GM18909 (cell line): ENCODE measurements around the gene SNAI3.

Experiments
- ATAC-seq: cut with Tn5 transposase; IDR thresholded peaks from one replicate; pipeline ENCODE4 v1.9.1; 2021; ENCODE audit warnings: mild to moderate bottlenecking; ENCODE audit not compliant: unreplicated experiment, poor library complexity

Gene SNAI3

GRCh38 chr16:88706229-88706964 is 20.1 kb upstream of the SNAI3 start, which contains the start of the genes CTU2 and RNF166:
TSS of gene CTU2 (plus strand) at chr16:88706503. CDS start at chr16:88706531, 28 bp downstream.
TSS of gene RNF166 (minus strand) at chr16:88706408. CDS start at chr16:88706325, 83 bp downstream.
- peak; percentile 66 for ATAC-seq

DNA sequence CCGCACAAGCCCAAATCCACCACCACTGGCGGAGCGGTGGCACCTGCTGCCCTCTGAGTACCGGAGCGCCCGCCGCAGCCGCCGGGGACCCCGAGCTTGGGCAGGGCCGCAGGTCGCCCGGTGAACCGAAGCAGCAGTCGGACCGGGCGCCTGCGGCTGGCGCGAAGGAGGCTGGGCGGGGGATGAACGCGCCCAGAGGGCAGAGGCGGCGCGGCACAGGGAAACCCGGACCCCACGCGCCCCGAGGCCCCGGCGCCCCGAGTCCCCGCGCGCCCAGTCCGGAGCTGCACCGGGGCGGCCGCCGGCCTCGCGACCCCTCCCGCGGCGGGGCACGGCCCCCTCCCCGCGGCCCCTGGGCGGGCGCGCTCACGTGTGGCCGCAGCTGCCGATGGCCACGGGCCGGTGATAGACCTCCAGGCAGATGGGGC is 19.5 kb upstream of the SNAI3 start:
- peak; percentile 25 for ATAC-seq

- no peak for ATAC-seq
These were observed 18.9 kb upstream of the SNAI3 start for GRCh38 chr16:88705076-88705684.

- ATAC-seq = no peak
These were observed 17.4 kb upstream of the SNAI3 start for GRCh38 chr16:88703486-88704309.

GRCh38 chr16:88702371-88703210 is 16.3 kb upstream of the SNAI3 start:
- ATAC-seq = no peak

DNA sequence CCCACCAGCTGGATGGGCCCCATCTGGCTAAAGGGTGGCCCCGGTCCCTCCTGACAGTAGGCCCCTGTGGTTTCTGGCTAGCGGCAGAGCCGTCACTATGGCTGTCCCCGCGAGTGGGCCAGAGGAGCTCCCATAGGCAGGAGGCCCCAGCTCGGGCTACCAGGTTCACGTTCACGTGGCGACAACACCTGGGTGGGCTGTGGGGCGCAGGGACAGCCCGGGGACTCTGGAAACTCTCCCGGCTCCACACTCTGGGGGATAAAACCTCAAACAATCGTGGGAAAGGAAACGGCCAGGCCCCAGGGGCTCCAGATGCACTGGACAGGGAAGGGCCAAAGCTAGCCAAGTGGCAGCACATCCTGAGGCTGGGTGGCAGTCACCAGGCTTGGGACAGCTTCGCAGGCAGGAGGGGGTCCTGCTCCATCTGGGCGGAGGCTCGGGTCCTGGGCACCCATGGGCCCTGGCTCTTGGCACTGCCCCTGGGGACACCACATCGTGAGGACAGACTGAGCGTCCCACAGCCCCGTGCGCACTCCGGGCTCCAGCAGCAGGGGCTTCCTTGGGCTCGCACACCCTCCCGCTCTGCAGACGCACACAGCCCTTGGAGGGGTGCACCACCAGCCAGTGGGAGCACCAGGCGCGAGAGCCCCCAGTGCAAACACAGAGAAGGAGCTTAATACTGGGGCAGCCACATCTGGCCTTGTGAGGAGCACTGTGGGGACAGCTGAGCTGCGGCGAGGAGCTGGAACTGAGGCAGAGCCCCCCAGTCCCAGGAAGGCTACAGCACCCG is 15.5 kb upstream of the SNAI3 start:
- no peak for ATAC-seq

GRCh38 chr16:88700636-88701482 is 14.6 kb upstream of the SNAI3 start:
- peak; percentile 67 for ATAC-seq

DNA sequence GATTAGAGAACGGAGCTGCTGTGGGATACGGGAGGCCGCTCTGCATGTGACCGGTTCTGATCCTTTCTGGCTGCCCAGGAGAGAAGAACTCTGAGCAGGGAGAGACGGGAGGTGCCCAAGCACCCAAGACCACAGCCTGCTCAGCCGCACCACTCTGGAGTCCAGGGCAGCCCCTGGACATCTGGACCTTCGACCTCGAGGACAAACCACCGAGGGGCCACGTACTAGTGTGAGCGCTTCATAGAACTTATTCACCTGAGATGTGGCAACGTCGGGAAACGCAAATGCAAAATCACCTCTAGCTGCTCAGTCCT is 14.0 kb upstream of the SNAI3 start:
- ATAC-seq = peak; percentile 1

- ATAC-seq = no peak
These were observed 12.9 kb upstream of the SNAI3 start for GRCh38 chr16:88699180-88699579.

- no peak for ATAC-seq
These were observed 12.3 kb upstream of the SNAI3 start for GRCh38 chr16:88698646-88699045.

GRCh38 chr16:88697831-88698615 is 11.7 kb upstream of the SNAI3 start:
- no peak for ATAC-seq

DNA sequence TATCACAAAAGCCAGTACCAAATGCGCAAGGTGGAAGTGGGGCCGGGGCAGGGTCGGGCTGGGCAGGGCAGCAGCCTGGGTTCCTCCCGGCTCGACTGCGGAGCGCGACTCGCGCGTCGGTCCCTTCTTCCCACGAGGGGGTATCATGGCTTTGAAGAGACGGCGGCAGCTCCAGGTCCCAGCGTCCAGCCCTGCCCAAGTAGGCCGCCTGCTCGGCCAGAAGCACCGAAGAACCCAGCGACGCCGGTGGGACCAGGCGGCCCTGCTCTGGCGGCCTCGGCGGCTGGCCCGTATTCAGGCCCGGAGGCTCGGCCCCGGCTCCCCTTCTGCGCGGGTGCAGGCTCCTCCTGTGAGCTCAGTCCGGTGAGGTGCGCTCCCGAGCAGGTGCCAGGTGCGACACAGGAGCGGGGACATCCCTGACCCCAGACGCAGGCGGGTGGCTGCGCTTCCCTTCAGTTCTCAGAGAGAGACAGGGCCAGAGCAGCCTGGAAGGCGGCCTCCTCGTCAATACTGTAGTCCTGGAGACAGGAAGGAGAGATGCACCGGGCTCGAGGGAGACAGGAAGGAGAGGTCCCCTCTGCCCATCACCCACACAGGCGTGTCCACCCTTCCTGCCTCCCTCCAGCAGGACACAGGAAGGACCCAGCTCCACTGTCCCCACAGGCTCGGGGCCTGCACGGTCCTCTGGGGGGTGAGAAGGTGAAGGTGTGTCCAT is 11.0 kb upstream of the SNAI3 start:
- no peak for ATAC-seq

GRCh38 chr16:88696441-88696840 is 10.1 kb upstream of the SNAI3 start:
- no peak for ATAC-seq

- ATAC-seq = no peak
These were observed 9.4 kb upstream of the SNAI3 start for GRCh38 chr16:88695753-88696152.

- ATAC-seq = no peak
These were observed 8.9 kb upstream of the SNAI3 start for GRCh38 chr16:88695218-88695617.

- ATAC-seq = no peak
These were observed 8.1 kb upstream of the SNAI3 start for GRCh38 chr16:88694221-88695087.
